DOHH2 (cell line): Measurements from ENCODE around the gene ALDH6A1.

Experiments used
- H3F3A ChIP-seq: fragments of 200-600 bp; sonication (generic), shearing (Covaris generic); 2 replicates; pipeline ENCODE4 v1.6.0; 2016; ENCODE audit warnings: antibody characterized with exemption, mild to moderate bottlenecking; ENCODE audit not compliant: control insufficient read depth, insufficient read depth
- H3K27ac ChIP-seq: fragments of 200-600 bp; sonication (generic); 2 replicates; pipeline ENCODE4 v1.5.1; 2014; ENCODE audit warnings: low read depth, mild to moderate bottlenecking, low read length, moderate library complexity
- H3K27me3 ChIP-seq: fragments of 200-600 bp; sonication (generic); 2 replicates; pipeline ENCODE4 v1.6.1; 2014; ENCODE audit warnings: mild to moderate bottlenecking, low read length, mixed read lengths; ENCODE audit not compliant: control insufficient read depth
- H3K36me3 ChIP-seq: fragments of 200-600 bp; sonication (generic); 2 replicates; pipeline ENCODE4 v1.6.1; 2014; ENCODE audit warnings: mild to moderate bottlenecking, low read length, moderate library complexity, mixed read lengths; ENCODE audit not compliant: control insufficient read depth
- H3K4me1 ChIP-seq: fragments of 200-600 bp; sonication (generic); 2 replicates; pipeline ENCODE4 v1.6.1; 2014; ENCODE audit warnings: mild to moderate bottlenecking, low read length, mixed read lengths; ENCODE audit not compliant: control insufficient read depth
- H3K4me2 ChIP-seq: fragments of 200-600 bp; sonication (generic); 2 replicates; pipeline ENCODE4 v1.6.0; 2014; ENCODE audit warnings: mild to moderate bottlenecking, low read length, moderate library complexity
- H3K4me3 ChIP-seq: fragments of 200-600 bp; sonication (generic); 2 replicates; pipeline ENCODE4 v1.5.1; 2014; ENCODE audit warnings: mild to moderate bottlenecking, low read length, mixed read lengths
- H3K79me2 ChIP-seq: fragments of 200-600 bp; sonication (generic); 2 replicates; pipeline ENCODE4 v1.6.1; 2014; ENCODE audit warnings: mild to moderate bottlenecking, low read length, mixed read lengths; ENCODE audit not compliant: control insufficient read depth
- H3K9me2 ChIP-seq: fragments of 200-600 bp; sonication (generic); replicated peaks from 2 replicates; pipeline ENCODE4 v1.6.1; 2014; ENCODE audit warnings: mild to moderate bottlenecking, low read length, mixed read lengths; ENCODE audit not compliant: control insufficient read depth
- H3K9me3 ChIP-seq: fragments of 200-600 bp; sonication (generic); 2 replicates; pipeline ENCODE4 v1.6.1; 2014; ENCODE audit warnings: antibody characterized with exemption, low read length, mixed read lengths; ENCODE audit not compliant: control insufficient read depth, insufficient read depth
- H4K20me1 ChIP-seq: fragments of 200-600 bp; sonication (generic); 2 replicates; pipeline ENCODE4 v1.6.0; 2014; ENCODE audit warnings: low read depth, mild to moderate bottlenecking, antibody characterized with exemption, low read length, moderate library complexity; ENCODE audit not compliant: control insufficient read depth, insufficient read depth
- EZH2phosphoT487 ChIP-seq: fragments of 200-600 bp; sonication (generic); IDR thresholded peaks from 2 replicates; pipeline ENCODE4 v1.6.1; 2017; ENCODE audit warnings: borderline replicate concordance, mild to moderate bottlenecking, antibody characterized with exemption, low read length, moderate library complexity, mixed read lengths
- TF ChIP-seq, protein P1 (sequence below): fragments of 200-600 bp; sonication (generic); IDR thresholded peaks from one replicate; pipeline ENCODE4 v1.5.1; 2014; ENCODE audit warnings: antibody characterized with exemption, mild to moderate bottlenecking, low read depth, low read length; ENCODE audit not compliant: poor library complexity, severe bottlenecking

Gene ALDH6A1

GRCh38 chr14:74064883-74065282 lies 19.4 kb downstream of the ALDH6A1 start:
- H3K4me2 ChIP-seq, result no peak overlapping the region
- no peaks in the 10 kb centered on the region for H4K20me1 ChIP-seq
- TF ChIP-seq, protein P1, sequence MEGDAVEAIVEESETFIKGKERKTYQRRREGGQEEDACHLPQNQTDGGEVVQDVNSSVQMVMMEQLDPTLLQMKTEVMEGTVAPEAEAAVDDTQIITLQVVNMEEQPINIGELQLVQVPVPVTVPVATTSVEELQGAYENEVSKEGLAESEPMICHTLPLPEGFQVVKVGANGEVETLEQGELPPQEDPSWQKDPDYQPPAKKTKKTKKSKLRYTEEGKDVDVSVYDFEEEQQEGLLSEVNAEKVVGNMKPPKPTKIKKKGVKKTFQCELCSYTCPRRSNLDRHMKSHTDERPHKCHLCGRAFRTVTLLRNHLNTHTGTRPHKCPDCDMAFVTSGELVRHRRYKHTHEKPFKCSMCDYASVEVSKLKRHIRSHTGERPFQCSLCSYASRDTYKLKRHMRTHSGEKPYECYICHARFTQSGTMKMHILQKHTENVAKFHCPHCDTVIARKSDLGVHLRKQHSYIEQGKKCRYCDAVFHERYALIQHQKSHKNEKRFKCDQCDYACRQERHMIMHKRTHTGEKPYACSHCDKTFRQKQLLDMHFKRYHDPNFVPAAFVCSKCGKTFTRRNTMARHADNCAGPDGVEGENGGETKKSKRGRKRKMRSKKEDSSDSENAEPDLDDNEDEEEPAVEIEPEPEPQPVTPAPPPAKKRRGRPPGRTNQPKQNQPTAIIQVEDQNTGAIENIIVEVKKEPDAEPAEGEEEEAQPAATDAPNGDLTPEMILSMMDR, result no peak
- H3K4me3 ChIP-seq, result no peak overlapping the region
- no peaks in the 10 kb centered on the region for H3K36me3 ChIP-seq
- no peak overlapping the region for H3K27ac ChIP-seq
- no peaks in the 10 kb centered on the region for H3K27me3 ChIP-seq
- no peaks in the 10 kb centered on the region for H3F3A ChIP-seq
- H3K79me2 ChIP-seq, result no peaks in the 10 kb centered on the region
- H3K9me3 ChIP-seq, result no peaks in the 10 kb centered on the region
- no peaks in the 10 kb centered on the region for H3K9me2 ChIP-seq
- no peaks in the 10 kb centered on the region for H3K4me1 ChIP-seq

- Histone ChIP-seq H3K36me3 (no peaks in the 10 kb centered on the region), H4K20me1 (no peaks in the 10 kb centered on the region), H3K27ac (no peak overlapping the region), H3K9me3 (no peaks in the 10 kb centered on the region), H3K4me3 (no peak overlapping the region), H3K9me2 (no peaks in the 10 kb centered on the region), H3K4me2 (no peak overlapping the region), H3F3A (no peaks in the 10 kb centered on the region), H3K79me2 (no peaks in the 10 kb centered on the region), H3K4me1 (no peaks in the 10 kb centered on the region), H3K27me3 (no peaks in the 10 kb centered on the region)
- TF ChIP-seq, protein P1, result no peak
Measured at GRCh38 chr14:74064426-74064825, 19.8 kb downstream of the ALDH6A1 start.

- Histone ChIP-seq H3K27ac (no peak overlapping the region), H3K79me2 (no peaks in the 10 kb centered on the region), H3K9me3 (no peaks in the 10 kb centered on the region), H3K4me3 (no peak overlapping the region), H3F3A (no peaks in the 10 kb centered on the region), H3K9me2 (no peaks in the 10 kb centered on the region), H3K36me3 (no peaks in the 10 kb centered on the region), H3K27me3 (no peaks in the 10 kb centered on the region), H4K20me1 (no peaks in the 10 kb centered on the region), H3K4me1 (no peaks in the 10 kb centered on the region), H3K4me2 (no peak overlapping the region)
- TF ChIP-seq, protein P1, result no peak
- no peak for TF ChIP-seq EZH2phosphoT487
Measured at GRCh38 chr14:74062809-74063150, 21.5 kb downstream of the ALDH6A1 start.
